NCI-H2196 treated with DMSO at 0.1 percent for 48 hours (cell line): Measurements from ENCODE around the gene DGCR8.

Experiments used
- DNase-seq: peaks from one replicate; lab custom pipeline; 2025; ENCODE audit not compliant: unreplicated experiment; lab: John Stamatoyannopoulos, UW

The DGCR8 gene

DNA sequence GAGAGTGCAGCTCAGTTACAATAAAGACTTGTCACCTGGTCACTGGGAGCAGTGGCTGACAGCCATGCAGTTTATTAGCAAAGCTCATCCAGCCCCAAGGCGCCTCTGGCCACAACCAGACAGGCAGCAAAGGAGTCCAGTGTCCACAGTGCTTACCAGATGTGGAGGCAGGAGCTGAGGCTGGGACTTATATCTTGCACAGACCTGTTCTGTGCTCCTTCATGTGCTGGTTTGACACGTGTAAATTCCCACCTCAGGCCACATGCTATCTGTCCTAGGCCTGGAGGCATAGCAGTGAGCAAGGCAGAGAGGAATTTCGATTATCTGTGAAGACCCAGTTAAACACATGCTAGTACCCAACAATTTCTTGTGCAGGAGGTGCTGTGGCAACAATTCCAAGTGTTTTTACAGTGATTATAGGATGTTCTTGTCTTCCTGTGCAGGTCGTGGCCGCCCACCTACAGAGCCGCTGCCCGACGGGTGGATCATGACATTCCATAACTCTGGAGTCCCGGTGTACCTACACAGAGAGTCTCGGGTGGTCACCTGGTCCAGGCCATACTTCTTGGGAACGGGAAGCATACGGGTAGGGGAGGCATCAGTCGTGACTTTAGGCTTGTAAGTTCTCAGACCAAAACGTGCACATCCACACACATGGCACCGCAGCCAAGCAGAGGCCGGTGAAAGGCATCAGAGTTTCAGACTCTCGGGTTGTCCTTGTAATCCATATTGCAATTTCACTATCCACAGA lies 9.4 kb downstream of the DGCR8 start:
- no peak for DNase-seq

DNA sequence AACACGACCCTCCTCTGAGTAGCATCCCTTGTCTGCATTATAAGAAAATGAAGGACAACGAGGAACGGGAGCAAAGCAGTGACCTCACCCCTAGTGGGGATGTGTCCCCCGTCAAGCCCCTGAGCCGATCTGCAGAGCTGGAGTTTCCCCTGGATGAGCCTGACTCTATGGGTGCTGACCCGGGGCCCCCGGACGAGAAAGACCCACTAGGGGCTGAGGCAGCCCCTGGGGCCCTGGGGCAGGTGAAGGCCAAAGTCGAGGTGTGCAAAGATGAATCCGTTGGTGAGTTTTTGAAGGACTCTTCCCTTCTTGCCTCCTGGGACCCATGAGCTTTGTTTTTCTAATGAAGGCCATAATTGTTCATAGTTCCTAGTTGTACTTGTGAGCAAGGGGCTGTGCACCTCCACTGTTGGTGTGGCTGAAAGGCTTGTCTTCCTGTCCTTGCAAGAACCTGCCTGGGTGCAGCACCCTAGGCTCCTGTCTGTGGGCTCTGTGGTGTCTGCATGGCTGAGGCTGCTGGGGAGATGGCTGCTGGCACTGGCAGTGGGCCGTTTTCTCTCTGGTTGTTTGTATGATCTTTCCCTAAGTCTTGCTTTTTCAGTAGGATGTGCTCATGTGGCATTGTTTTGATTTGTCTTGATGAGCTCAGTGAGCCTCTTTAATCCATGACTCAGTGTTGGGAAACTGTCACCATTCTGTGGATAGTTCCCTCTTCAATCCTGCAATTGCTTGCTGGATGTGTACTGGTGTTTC lies 10.1 kb downstream of the DGCR8 start:
- DNase-seq, result no peak

DNA sequence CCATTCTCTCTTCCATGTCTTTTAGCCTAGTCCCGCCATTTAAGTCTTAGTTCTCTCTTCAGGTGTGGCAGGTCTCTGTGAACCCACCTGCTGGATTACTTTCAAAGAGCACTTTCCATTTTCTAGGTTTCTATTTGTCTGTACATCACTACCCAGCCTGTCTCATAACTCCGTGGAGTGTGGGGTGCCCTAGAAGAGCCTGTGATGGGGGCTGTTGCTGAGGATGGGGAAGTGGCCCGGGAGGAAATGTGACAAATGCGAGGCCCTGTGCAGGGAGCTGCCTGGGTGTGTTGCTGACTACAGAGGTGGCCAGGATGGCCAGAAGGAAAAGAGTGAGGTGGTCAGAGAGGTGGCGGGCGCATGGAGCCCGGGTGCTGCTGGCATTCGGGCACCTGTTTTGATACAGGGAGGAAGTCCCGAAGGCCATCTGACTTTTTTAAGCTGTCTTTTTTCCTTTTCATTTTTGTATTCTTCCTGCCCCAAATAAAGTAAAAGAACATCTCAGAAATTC lies 10.7 kb downstream of the DGCR8 start:
- DNase-seq, result no peak

DNA sequence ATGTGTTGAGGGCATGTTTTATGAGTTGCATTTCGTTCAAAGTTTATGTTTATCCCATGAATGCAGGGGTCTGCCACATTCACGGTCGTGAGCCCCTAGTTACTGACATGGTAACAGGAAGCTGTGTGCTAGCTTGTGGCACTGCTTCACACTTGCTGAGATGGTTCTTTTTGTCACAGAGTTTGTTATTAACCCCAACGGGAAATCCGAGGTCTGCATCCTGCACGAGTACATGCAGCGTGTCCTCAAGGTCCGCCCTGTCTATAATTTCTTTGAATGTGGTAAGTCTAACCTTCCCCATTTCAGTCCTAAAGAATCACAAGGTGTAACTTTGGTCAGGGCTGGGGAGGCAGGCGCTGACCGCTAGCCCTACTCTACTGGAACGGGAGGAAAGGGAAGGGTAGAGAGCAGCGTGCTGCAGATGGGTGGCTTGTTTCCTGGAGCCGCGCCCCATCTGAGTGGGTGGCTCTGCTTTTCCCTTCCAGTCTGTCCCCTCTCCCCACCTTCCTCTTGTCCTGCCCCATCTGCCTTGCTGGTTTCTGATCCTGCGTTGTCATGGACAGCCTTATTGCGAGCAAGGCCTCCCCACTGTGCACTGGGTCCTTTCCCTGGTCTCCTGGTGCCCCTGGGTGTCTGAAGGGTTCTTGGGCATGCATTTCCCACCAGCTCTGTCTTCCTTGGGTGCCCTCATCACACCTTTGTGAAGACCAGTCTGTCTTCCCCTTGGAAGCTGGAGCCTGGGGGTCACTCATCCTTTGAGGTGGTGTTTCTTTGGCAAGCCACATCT lies 11.8 kb downstream of the DGCR8 start:
- no peak for DNase-seq

DNA sequence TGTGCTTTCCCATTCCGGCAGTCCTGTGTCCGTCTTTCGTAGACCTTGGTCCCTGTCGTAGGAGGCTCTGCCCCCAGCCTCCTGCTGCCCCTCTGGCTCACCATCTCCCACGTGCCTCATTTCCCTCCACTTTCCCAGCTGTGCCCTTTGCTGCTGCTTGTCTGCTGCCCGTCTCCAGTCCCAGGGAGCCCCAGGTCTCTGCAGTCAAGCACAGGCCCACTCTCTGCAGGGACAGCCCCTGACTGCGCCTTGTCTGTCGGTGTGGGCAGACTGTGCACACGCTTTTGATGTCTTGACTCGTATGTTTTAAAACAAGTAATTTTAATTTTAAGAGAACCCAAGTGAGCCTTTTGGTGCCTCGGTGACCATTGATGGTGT lies 12.4 kb downstream of the DGCR8 start:
- no peak for DNase-seq

DNA sequence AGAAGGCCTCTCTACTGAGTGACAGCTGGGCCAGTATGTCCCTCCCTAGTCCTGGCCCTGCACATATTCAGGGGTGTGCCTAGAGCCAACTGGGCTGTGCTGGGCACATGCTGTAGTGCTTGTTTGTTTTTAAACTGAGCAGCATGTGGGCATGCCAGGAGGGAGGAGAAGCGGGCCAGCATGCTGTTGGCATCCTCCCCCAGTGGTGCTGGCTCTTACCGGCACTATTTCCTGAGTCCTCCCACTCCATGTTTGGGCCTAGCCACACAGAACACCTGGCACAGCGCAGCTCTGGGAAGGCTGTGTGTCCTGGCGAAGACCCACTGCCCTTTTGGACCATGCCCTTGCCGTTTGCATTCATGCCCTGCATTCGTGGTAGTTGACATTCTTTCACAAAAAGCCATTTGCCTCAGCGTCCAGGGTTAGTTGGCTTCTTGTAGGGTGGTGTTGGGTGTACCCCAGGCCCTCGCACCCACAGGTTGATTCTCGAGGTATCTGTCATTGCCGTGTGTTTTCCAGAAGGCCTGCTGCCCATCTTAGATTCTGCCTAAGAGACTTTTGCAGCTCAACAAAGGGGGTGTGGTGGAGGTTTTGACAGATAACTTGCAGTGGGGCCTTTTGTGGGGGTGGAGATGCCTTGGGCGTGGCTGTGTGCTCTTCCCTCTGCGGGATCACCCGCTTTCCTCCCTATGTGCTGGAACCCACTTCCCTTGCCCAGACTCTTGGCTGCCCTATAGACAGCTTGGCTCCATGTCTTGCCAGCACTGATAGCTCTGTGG lies 13.6 kb downstream of the DGCR8 start:
- peak; percentile 12 for DNase-seq

DNA sequence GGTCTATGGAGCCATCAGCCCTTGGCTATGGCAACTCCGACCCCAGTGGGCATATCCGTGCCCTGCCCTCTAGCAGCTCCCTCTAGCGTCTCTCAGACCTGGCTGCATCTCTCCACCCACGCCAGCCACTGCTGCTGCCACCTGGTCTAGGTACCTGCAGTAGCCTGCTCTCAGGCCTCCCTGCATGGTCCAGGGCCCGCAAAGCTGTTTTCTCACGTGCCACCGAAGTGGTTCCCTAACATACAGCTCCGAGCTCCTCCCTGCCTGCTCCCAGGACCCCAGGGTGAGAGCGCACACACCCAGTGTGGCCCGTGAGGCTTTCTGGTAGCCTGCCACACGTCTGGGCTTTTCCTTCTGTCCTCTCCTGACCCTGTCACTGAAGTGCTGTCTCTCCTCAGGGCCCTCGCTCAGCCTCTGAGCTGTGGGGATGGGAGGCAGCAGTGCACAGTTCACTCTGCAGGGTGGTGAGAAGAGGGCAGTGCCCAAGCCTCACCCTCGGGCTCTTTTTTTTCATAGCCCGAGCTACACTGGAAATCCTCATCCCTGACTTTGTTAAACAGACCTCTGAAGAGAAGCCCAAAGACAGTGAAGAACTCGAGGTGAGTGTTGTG lies 14.3 kb downstream of the DGCR8 start:
- DNase-seq, result no peak

DNA sequence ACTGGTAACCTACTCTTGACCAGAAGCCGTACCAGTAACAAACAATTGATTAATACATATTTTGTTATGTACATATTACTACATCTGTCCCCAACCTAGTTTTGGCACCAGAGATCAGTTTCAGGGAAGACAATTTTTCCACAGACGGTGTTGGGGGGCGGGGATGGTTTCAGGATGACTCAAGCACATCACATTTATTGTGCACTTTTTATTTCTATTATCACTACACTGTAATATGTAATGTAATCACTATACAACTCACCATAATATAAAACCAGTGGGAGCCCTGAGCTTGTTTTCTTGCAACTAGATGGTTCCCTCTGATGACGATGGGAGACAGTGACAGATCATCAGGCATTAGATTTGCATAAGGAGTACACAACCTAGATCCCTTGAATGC lies 15.5 kb downstream of the DGCR8 start:
- no peak for DNase-seq

DNA sequence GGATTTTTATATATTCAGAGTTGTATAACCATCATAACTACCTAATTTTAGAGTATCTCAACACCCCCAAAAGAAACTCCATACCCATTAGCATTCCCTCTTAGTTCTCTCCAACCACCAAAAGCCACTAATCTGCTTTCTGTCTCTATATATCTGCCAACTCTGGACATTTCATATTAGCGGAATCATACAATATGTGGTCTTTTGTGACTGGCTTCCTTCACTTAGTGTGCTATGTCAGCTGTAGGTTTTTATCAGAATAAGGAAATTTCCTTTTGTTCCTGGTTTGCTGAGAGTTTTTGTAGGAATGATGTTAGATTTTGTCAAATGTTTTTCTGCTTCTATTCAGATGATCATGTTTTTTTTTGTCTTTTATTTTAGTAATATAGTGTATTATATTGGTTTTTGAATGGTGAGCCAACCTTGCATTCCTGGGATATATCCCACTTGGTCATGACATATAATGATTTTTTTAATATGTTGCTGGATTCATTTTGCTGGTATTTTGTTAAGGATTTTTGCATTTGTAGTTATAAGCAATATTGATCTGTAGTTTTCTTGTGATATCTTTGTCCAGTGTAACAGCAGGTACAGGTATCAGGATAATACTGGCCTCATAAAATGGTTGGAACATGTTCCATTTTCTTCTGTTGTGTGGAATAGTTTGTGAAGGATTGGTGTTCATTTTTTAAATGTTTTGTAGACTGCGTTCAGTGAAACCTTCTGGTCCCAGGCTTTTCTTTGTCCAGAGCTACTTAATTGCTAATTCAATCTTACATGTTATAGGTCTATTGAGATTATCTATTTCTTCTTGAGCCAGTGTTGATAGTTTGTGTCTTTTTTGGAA lies 16.8 kb downstream of the DGCR8 start:
- DNase-seq, result no peak

DNA sequence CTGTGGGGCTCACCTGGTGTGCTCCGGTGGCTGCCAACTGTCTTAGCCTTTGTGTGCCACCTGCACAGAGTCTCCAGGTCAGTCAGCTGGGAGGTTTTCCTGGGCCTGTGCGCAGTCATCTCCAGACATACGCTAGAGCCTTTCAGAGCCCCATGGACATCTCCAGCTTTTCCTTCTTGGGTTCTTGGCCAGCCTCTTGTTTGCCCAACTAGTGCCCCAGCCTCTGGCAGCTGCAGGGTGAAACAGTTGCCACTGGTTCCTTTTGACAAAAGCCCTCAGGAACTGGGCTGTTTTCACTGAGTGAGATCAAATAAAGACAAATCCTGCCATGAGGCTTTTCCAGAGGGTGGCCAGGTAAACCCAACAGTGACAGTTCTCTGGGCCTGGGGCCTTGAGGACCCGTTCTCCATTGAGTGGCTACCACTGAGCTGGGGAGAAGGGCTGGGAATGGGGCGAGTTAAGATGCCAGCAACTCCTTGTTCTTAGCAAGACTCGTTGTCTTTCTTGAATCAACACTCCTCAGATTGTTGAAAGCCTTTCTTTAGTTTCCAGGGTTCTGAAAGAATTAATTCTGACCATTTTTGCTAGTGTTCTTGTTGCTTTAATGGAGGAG lies 19.2 kb downstream of the DGCR8 start:
- DNase-seq, result no peak

DNA sequence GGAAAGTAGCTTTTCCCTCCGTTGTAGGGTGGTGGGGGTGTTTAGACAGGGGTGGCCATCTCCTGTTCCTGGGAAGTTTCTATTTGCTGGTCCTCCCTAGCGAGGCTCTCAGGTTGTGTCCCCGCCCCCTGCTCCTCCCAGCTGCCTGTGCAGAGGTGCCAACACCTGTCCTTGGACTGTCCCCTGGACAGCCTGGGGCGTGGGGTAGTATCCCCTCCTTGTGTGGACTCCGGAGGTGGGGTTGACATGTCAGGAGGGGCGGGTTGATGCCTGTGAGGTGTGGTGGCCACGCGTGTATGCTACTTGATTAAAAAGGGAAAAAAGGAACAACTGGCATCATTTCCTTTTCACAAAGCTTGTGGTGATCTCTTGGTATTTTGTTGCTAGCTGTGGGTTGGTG lies 21.6 kb downstream of the DGCR8 start:
- no peak for DNase-seq

DNA sequence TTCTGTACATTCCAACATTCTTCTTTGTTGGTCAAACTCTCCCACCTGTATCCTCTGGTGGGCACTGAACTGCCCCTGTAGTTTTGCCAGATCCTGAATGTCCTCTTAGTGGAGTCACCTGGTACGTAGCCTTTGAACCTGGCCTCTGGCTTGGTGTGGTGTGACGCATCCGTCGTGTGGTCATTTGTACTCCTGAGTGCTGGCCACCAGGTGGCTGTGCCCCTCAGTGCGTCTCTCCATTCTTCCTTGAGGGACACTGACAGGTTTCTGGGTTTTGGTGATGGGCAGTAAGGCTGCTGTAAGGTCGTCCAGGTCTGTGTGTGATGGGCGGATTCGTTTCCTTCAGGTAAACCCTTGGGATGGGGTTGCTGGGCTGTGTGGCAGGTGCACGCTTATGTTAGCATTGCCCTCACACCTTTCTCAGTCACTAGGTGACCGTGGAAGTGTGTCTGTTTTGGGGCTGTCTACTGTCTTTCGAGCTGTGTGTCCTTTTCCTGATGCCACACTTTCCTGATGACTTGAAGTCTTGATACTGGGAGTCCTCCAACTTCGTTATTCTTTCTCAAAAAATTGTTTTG lies 22.3 kb downstream of the DGCR8 start:
- DNase-seq, result no peak

DNA sequence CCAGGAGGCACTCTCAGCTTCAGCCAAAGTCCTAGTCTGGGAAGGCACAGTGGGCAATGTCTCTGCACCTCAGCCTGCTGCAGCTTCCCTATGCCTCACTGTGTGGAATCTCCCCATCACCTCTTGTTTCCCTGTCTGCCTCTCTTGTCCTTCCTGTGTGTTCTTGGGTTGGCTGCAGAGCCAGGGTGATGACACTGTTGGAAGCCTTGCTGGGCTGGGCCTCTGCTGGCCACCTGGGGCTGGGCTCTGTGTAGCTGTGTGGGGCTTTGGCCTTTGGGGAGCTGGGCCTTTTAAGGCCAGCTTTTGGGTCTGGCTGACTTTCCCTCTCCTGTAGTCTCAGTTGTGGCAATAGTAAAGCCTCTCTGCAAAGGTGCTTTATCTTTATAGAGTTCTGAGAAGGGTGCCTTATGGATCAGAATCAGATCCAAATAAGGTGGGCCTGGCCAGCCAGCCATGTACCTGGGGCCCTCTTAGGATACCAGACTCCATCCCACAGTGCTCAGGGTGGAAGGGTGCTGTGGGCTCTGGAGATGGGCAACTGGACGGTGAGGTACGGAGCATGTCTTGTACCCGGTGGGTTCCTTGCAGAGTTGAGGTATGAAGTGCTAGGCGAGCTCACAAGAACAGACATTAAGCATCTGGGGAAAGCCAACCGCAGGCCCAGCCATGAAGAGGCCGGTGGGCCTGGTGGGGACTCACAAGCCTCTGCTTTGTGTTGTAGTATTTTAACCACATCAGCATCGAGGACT lies 25.6 kb downstream of the DGCR8 start:
- no peak for DNase-seq

DNA sequence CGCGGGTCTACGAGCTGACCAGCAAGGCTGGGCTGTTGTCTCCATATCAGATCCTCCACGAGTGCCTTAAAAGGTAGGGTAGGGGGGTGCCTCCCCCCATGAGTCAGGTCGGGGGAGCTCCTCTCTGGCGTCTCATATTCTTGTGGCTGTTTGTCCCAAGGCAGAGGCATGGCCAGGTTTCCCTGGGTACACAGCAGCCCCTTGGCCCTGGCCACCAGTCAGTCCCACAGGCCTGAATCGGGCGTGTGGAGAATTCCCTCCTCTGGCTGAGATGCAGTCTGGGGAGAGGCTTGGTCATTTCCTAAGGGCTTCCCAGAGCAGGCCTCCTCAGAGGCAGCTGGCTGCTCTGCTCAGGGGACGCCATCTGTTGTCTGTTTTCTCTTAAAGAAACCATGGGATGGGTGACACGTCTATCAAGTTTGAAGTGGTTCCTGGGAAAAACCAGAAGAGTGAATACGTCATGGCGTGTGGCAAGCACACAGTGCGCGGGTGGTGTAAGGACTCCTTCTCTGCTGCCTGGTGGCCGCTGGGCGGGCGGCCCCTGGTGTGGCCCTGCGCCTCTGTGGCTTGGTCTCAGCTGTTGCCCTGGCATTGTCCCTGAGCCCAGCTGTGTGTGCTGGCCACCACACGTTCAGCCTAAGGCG lies 26.3 kb downstream of the DGCR8 start:
- DNase-seq, result no peak

DNA sequence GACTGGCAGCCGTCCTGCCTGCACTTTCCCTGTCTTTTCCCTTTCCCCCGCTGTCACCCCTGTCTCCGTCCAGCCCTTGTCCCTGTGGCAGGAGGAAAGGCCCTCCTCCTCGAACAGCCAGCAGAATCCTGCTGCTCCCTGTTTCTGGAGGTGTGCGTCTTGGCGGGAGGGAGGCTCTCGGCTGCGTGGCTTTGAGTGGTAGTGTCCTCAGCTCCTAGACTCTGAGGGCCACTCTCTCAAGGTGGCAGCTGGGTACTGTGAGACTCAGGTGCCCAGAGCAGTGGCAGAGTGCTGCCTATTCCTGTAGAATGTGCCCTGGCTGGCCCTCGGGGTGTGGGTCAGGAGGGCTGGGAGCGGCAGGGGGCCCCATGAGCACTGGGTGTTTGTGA lies 26.8 kb downstream of the DGCR8 start:
- no peak for DNase-seq

DNA sequence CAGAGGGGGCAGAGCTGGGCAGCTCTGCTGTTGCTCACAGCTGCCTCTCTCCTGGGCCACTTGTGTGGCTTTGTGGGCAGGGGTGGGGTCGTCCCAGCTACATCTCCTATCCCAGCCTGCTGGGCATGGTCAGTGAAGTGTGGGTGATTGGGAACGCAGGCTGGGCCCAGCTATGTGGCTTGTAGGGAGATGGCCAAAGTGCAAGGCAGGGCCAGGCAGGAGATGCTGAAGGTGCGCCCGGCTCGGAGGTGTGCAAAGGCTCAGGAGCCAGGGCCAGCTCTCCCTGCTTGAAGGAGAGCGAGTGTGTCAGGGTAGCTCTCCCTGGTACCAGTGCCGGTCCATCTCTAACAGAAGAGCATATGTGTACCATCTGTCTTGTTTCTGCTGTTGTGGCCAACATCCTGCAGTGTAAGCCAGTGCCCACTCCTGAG lies 27.4 kb downstream of the DGCR8 start:
- no peak for DNase-seq

DNA sequence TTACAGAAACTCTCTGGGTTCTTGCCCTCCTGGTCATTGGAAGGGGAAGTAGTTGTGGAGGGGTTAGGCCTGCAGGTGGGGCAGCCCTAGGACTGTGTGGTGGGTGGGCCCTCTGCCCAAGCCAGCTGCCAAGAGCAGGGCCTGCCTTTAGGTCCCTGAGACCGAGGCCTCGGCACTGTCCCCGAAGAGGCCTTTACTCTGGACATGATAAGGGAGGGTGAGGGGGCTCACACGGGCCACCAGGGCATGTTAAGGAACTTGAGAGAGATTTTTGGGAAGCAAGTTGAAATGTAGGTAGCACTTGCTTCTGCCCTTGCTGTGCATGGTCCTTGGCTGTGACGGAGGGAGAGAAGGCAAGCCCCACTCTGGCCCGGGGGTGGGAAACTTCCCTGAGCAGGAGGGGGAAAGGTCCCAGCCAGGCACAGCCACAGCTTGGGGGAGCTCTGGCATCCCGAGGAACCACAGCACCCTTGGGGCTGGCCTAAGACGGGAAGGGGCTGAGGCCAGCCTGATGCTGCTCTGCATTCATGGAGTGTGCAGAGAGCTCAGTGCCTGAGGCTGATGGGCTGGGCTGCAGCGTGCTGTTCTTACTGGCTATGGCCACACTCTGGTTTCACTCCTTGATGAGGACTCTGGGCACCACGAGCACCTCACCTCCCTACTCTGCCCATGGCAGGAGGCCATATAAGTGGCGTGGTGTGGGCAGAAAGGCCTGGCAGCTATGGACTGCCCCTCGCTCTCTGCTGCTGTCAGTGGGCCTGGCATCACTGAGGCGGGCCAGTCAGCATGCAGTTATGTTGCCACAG lies 28.1 kb downstream of the DGCR8 start:
- DNase-seq, result no peak
